HG02885 (cell line): ENCODE measurements around the gene CALY.
A peak's percentile ranks its signal among the peaks of the same experiment; 100 is the strongest.

Experiments
- ATAC-seq: cut with Tn5 transposase; IDR thresholded peaks from one replicate; pipeline ENCODE4 v1.9.1; 2021; ENCODE audit warnings: mild to moderate bottlenecking; ENCODE audit not compliant: unreplicated experiment, poor library complexity

Gene CALY

DNA sequence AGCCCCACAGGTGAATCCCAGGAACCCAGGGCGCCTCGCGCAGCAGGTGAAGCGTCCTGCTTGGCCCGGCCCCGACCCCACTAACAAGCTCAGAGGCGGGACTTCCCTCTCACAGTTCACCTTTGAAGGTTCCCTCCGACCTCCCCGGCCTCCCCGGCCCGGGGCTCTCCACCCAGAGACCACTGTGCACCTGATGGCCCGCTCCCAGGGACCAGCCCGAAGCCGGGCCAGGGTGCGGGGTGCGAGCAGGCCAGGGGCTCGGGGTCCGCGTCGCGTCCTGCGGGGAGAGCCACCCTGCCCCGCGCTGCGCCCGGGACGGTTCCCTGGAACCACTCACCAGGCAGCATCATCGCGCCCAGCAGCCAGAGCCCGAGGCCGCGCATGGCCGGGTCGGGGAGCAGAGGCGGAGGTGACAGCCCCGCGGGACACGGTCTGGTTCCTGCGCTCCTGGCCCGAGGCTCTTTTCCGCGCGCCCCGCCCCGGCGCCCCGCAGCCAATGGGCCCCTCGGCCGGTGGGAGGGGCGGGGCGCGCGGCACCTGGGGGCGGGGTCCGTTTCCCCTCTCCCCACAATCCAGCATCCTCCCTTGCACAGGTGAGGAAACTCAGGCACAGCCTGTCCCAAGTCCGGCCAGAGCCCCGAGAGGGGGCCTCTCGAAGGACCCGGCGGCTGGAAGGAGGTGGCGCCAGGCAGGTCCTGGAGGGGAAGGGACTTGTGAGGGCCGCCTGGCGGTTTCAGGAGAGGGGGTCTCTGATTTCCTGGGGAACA lies 60.1 kb downstream of the CALY start, which contains the start of gene ADAM8:
Gene ADAM8 (minus strand): TSS at position 434 of the 767 bp plus-strand sequence. CDS start 51 bp downstream, at position 383.
- peak; percentile 69 for ATAC-seq

DNA sequence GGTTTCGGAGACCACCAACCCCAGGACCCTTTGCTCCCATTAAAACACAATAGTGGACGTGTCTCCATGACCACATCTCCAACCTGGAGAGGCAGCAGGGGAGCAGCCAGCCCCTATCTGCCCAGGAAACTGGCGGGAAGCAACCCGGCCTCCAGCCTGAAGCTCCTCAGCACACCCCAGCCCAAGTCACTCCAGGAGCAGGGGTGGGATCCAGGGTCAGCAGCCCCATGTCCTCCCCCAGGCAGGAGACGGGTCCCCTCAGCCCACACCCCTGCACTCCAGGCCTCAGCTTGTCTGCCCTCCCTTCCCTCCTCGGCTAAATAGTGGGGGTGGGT lies 60.6 kb downstream of the CALY start:
- no peak for ATAC-seq

DNA sequence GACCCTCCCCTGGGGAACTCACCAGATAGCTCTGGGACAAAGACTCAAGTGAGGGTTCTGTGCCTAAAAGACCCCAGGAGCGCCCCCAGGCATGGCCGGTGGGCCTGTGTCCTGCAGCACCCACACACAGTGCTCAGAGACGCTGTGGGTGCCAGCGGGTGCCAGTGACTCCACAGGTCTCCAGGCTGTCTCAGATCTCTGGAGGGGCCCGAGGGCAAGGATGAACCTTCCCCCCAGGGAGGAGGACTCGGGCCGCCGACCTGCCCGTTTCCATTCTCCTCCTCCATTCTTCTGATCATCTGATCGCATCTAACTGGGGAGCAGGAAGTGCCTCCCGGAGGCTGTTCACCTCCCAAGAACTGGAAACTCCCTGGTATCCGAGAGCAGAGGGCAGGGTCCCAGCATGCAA lies 61.0 kb downstream of the CALY start:
- ATAC-seq, result peak; percentile 29

DNA sequence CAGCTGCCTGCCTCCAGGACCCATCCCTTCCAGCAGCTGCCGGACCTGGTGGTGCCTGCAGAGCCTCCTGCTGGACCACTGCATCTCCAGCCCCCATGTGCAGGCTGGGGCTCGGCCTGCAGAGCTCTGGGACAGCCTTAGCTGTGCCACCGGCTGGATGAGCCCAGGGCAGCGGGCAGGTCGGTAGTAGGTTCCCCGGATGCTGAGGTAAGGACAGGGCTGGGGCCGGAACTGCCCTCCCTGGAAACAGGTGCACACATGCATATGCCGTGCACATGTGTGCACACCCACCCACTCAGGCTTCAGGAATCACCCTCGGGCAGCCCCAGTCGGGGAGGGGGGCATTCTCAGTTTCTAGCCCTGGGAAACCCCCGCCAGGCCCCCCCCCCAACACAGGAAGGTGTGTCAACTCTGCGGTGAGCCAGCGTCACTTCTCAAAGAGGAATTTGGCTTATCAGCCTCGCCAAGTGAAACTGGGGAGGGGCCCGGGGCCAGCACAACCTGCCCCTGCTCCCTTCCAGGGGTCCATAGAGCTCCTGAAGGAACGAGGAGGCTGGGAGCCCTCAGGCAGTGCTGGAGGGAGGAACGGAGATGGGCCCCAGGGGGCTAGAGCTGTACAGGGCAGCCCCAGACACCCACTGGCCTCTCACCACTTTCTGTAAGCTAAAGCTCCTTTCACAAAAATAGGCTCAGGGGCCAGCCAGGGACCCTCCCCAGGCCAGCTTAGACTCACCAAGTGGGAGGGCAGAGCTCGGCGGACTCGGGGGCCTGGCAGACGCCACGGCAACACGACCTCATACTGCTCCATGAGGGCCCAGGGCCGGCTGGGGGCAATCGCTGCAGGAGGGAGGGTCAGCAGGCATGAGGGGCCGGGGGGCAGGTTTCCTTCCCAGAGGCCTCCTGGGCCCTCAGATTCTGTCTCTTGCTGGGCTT lies 61.7 kb downstream of the CALY start:
- ATAC-seq, result peak; percentile 38
